Muscle layer of colon (tissue), 2 donors: ENCODE data around the gene ANAPC2.

Source experiments
- H3K27ac ChIP-seq: one replicate; pipeline ENCODE4 v1.7.0; 2013; ENCODE audit warnings: low read depth, mild to moderate bottlenecking, low read length, moderate library complexity
- H3K27me3 ChIP-seq, 2 donors: one replicate each; pipeline ENCODE4 v1.7.0; 2013; ENCODE audit warnings: low read length in 2 of 2, mild to moderate bottlenecking in 2 of 2; ENCODE audit not compliant: insufficient read depth in 2 of 2, control insufficient read depth in 1 of 2
- H3K36me3 ChIP-seq: one replicate; pipeline ENCODE4 v1.7.0; 2013; ENCODE audit warnings: mild to moderate bottlenecking, low read length; ENCODE audit not compliant: insufficient read depth
- H3K4me1 ChIP-seq: one replicate; pipeline ENCODE4 v1.7.0; 2013; ENCODE audit warnings: mild to moderate bottlenecking, low read length; ENCODE audit not compliant: insufficient read depth
- H3K4me3 ChIP-seq, 2 donors: one replicate each; pipeline ENCODE4 v1.7.0; 2013; ENCODE audit warnings: low read length in 2 of 2, low read depth in 1 of 2, mild to moderate bottlenecking in 1 of 2, moderate library complexity in 1 of 2
- H3K9ac ChIP-seq: one replicate; pipeline ENCODE4 v1.7.0; 2013; ENCODE audit warnings: low read length
- H3K9me3 ChIP-seq: one replicate; pipeline ENCODE4 v1.7.0; 2013; ENCODE audit warnings: mild to moderate bottlenecking, low read length
- donor health status: abdominal sarcoma.
- donor health status: Adenocarcinoma of cecum.

Gene ANAPC2

DNA sequence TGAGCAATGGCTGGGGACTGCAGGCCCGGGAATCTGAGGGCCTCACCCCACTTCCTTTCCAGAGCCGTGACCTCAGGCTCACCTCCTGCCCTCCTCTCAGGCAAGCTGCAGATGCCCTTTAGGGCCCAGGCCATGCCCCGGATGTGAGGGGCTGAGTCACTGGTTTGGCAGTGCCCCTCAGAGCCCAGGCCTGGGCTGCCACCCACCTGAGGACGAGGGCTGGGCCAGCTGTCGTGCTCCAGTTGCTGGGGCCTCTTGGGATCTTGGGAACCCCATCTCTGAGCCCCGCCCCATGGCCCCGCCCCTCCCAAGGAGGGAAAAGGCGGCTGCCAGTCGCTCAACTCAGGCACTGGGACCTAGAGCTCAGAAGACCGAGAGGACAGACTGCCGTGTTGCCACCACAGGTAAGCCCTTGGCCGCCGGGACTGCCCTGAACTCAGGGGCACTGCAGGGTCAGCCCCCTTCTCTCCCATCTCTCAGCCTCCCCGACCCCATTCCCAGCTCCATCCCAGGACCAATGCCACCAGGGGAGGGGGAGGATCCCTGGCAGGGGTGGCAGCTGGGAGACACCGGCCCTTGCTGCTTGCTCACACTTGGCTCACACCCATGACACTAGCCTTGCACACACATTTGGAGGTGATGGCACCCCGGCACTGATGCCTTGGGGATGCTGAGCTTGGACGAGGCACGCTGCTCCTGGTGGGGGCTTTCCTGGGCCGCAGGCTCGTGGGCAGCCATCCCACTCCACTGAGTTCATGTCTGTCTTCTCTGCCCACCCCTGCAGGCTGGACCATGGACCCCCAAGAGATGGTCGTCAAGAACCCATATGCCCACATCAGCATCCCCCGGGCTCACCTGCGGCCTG, 36.7 kb upstream of the ANAPC2 start, which contains the start of gene CYSRT1:
TSS of gene CYSRT1 (plus strand) at position 345 of the 865 bp plus-strand sequence. CDS start at position 793, 448 bp downstream.
- peak within 1 kb of the TSS; percentile 86 for H3K27ac ChIP-seq
- H3K4me3 ChIP-seq = peak within 1 kb of the TSS; percentile 73 to 84

DNA sequence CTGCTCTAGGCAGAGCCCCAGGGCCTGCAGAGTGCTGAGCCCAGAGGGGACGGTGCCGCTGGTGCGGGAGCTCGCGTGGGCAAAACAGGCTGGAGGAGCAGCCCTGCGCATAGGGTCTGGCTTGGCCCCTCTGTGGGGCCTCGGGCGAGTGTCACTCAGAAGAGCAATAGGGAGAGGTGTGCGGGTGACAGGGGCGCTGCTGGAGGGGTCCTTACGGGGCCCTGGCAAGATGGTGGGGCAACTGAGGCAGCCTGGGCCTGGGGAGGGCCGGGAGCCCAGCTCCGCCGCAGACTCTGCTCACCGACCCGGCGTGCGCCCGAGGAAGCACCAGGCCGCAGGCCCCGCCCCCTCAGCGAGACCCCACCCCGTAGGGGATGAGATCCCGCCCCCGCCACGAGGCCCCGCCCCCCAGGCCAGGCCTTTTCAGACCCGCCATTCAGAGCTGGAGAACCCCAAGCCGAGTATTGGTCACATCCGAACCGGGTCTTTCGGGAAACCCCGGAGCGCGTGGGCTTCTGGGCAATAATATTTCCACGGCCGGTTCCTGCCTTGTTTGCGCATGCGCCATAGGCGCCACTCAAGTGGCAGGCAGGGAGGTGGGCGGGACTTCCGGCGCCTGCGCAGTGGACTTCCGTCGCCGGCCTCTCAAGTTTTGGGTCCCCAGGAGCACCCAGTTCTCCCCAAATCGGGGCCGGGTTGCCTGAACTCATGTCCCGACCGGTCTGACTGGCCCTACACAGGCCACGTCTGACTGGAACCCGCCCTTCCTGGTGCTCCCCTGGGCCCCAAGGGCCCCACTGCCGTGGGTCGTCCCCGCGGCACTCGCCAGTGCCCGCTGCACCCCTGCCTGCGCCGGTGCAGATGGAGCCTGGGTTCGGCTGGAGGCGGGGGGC, 35.0 kb upstream of the ANAPC2 start:
- H3K4me1 ChIP-seq = peaks cover 5% of the 10 kb centered on the region
- H3K27me3 ChIP-seq = peaks cover 0 to 14% of the 10 kb centered on the region in 2 donors

More for the DNA sequence above, 36.7 kb upstream of the ANAPC2 start, which contains the start of gene CYSRT1:
- Histone ChIP-seq H3K27me3 (peaks cover 0 to 31% of the 10 kb centered on the region in 2 donors), H3K36me3 (no peaks in the 10 kb centered on the region), H3K9ac (peak within 1 kb of the TSS; percentile 78), H3K4me1 (peaks cover 5% of the 10 kb centered on the region), H3K9me3 (no peaks in the 10 kb centered on the region)

DNA sequence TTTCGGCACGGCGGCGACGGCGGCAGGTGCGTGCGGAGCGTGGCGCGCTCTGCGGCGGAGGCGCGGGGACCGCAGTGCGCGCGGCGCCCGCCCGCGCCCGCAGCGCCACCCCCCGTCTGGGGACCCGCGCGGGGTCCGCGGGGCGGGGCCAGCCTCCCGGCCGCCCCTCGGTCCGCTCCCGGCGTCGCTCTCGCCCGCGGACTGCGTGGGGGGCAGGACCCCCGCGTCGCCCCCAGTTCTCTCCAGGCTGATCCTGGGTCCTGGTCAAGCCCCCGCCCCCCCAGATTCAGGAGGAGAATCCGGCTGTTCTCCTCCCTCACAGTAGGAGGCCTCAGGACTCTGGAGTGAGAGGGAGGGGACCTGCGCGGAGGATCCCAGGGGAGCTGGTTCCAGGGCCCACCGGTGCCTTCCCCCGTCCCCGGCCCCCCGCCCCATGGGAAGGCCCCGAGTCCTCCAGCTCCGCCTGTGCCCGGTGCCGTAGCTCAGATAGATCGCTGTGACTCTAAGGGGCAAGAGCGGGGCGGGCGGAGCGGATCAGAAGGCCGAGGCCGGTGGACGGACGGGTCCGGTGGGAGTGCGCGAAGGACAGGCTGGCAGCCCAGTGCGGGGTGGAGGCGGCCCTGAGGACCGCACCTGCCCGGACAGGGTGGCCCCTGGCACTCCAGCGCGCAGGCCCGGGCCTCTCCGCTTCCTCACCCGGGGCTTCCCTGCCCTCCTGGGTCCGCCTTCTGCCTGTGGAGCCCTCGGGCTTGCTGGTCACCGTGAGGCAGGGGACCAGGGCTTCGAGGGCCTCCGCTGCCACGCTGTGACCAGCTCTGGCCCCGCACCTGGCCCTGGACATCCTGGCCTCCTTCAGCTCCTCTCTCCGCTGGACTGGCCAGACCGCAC, 34.1 kb upstream of the ANAPC2 start, which contains the start of gene RNF208:
TSS of gene RNF208 (minus strand) at position 51 of the 888 bp plus-strand sequence. CDS start 1,028 bp downstream, outside the sequence.
- peak within 1 kb of the TSS; percentile 25 for H3K9ac ChIP-seq
- peaks cover 0 to 8% of the 10 kb centered on the region in 2 donors for H3K27me3 ChIP-seq
- H3K27ac ChIP-seq = peak within 1 kb of the TSS; percentile 75
- no peaks in the 10 kb centered on the region for H3K36me3 ChIP-seq
- H3K4me1 ChIP-seq = peaks cover 5% of the 10 kb centered on the region
- H3K9me3 ChIP-seq = no peaks in the 10 kb centered on the region
- peak within 1 kb of the TSS; percentile 71 to 73 for H3K4me3 ChIP-seq

More for the DNA sequence above, 35.0 kb upstream of the ANAPC2 start:
- Histone ChIP-seq H3K9ac (peak overlapping the region; percentile 78), H3K9me3 (no peaks in the 10 kb centered on the region), H3K4me3 (peak overlapping the region; percentile 73 to 84), H3K27ac (peak overlapping the region; percentile 86), H3K36me3 (no peaks in the 10 kb centered on the region)

DNA sequence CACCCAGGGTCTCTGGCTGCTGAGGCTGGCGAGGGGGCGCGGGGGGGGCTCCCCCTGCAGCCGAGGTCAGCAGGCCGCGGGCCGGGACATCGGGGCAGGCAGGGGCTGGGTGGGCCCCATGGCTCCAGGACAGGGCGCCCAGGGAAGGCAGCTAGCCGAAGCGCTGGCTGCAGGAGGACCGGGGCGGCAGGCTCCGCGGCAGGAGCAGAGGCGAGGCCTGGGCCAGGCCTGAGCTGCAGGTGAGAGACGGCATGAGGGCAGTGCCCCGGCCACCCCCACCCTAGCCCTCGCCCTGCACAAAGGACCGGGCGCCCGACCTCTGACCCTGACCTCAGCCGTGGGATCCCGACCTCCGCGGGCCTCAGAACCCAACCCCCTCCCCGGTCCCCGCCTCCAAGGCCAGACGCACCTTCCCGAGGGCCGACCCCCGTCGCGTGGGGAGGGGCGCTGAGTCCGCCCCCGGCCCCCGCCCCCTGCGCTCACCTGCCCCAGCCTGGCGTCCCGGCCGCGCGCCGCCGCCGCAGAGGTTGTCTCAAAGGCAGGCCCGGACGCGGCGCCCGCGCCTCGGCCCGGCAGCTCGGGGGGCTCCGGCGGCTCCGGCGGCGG, 33.2 kb upstream of the ANAPC2 start:
- Histone ChIP-seq H3K27me3 (no peaks in the 10 kb centered on the region), H3K36me3 (no peaks in the 10 kb centered on the region), H3K9me3 (no peaks in the 10 kb centered on the region), H3K4me3 (peak overlapping the region in 1 of 2 donors; percentile 31), H3K4me1 (peaks cover 5% of the 10 kb centered on the region), H3K9ac (no peak overlapping the region), H3K27ac (no peak overlapping the region)

DNA sequence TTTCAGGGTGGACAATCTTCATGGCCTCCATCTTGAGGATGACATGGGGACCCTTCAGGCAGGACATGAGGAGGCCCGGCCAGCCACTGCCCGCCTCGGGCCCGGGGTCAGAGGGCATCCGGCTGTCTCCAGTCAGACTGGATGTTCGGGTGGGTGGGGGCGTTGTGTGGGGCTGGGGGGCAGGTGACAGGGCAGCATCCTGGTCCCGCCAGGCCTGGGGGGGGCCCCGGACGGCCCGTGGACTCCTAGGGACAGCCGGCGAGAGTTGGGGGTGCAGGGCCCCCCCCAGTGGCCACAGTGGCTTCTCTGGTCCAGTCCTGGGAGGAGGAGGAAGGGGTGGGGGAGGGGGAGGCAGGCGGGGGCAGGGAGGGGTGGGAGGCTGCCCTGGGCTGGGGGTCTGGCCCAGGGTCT, 32.7 kb upstream of the ANAPC2 start:
- Histone ChIP-seq H3K27ac (no peak overlapping the region), H3K4me3 (no peak overlapping the region)

DNA sequence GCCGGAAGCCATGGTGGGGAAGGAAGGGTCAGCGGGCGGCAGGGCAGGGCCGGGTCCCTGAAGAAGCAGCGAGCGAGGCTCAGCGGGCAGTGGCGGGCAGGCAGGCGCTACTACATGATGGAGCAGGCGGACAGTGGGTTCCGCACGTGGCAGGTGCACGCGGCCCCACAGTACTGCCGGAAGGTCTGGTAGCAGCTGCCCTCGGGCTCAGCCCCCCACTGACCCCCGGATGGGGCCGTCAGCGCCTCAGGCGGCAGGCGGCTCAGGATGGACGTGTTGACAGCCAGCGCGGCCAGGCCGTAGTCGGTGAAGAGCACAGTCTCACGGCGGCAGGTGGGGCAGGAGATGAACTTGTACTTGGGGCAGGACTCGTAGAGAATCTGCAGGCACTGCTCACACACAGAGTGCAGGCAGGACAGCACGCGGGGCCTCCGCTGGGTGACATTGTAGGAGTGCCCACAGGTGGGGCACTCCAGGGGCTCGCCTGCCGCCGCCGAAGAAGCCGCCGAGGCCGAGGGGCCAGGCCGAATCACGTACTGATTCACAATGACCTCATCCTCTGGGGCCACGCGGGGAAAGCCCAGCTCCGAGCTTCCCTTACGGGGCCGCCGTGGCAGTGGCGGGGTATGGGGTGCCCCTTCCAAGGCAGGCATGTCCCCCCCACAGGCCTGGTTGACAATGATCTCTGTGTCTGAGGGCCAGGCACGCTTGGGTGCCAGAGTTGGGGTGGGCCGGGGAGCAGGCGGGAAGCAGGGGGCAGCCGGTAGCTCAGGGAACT, 32.1 kb upstream of the ANAPC2 start:
- no peaks in the 10 kb centered on the region for H3K9me3 ChIP-seq
- H3K9ac ChIP-seq = no peak overlapping the region
- H3K27ac ChIP-seq = no peak overlapping the region
- no peaks in the 10 kb centered on the region for H3K27me3 ChIP-seq
- H3K36me3 ChIP-seq = no peaks in the 10 kb centered on the region
- H3K4me3 ChIP-seq = no peak overlapping the region
- H3K4me1 ChIP-seq = peaks cover 5% of the 10 kb centered on the region

More for the DNA sequence above, 32.7 kb upstream of the ANAPC2 start:
- H3K36me3 ChIP-seq = no peaks in the 10 kb centered on the region
- H3K27me3 ChIP-seq = no peaks in the 10 kb centered on the region
- peaks cover 5% of the 10 kb centered on the region for H3K4me1 ChIP-seq
- no peaks in the 10 kb centered on the region for H3K9me3 ChIP-seq
- no peak overlapping the region for H3K9ac ChIP-seq

DNA sequence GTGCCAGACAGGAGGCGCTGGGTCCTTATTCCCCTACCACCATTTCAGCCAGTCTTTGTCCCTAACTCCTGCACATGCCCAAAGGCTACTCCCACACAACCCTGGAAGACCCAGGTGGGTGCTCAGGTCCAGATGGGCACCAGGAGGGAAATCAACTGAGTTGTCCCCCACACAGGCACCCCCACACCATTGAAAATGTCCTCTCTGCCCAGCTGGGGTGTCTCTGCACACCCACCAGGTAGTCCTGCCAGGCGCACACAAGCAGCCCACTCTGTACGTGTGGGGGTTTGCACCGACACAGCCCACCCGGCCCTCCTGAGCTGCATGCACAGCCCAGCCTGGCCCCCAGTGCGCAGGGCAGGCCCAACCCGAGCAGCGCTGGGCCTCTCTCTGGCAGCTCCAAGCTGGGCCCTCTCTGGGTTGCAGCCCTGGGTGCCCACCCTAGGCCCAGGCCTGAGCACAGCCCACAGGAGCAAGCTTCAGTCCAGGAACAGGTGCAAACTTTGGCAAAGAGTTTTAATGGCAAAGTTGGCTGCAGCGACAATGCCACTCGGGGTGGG, 31.5 kb upstream of the ANAPC2 start:
- Histone ChIP-seq H3K27ac (no peak overlapping the region), H3K9ac (no peak overlapping the region), H3K27me3 (no peaks in the 10 kb centered on the region), H3K9me3 (no peaks in the 10 kb centered on the region), H3K36me3 (no peaks in the 10 kb centered on the region), H3K4me1 (peaks cover 5% of the 10 kb centered on the region), H3K4me3 (no peak overlapping the region)

DNA sequence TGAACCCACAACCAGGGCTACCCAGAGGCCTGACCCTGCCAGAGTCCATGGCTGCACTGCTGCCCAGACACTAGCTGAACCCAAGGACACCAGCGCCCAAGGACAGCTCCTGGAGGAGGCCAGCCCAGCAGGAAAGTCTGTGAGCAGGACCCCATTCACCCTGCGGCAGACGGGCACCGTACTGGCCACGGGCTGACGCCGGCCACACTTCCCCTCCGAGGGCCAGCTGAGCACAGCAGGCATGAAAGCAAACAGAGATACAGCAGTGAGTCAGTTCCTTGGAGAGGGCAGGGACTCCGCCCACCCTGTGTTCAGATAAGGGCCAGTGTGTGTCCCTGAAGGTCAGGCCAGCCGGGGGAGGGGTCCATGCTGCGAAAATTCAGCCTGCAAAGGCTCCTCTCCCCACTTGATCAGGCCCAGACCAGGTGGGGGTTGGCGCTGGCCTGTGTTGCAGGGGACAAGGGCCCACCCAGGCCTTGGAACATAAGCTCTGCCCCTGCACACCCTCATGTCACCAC, 30.5 kb upstream of the ANAPC2 start:
- no peak overlapping the region for H3K4me3 ChIP-seq
- no peaks in the 10 kb centered on the region for H3K27me3 ChIP-seq
- no peak overlapping the region for H3K9ac ChIP-seq
- no peaks in the 10 kb centered on the region for H3K36me3 ChIP-seq
- peaks cover under 1% of the 10 kb centered on the region for H3K4me1 ChIP-seq
- H3K27ac ChIP-seq = no peak overlapping the region
- H3K9me3 ChIP-seq = no peaks in the 10 kb centered on the region

DNA sequence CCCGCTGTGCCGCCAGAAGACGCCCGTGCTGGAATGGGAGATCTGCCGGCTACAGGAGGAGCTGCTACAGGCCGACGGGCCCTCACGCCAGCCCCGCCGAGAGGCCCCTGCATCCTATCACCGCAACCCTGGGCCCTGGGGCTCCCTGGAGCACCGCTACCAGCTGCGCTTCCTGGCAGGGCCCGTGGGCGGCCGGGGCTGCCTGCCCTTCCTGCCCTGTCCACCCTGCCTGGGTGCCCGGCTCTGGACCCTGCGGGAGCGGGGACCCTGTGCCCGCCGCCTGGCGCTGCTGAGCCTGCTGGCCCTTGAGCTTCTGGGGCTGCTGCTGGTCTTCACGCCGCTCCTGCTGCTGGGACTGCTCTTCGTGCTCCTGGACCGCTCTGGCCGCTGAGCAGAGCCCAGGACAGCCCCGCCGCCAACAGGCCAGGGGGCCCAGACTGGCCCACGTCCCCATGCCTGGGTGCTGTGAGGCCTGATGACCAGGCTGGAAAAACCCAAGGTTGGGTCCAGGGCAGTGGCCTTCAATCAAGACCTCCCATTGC, 29.9 kb upstream of the ANAPC2 start:
- Histone ChIP-seq H3K27ac (no peak overlapping the region), H3K36me3 (no peaks in the 10 kb centered on the region), H3K27me3 (no peaks in the 10 kb centered on the region), H3K4me3 (no peak overlapping the region), H3K9me3 (no peaks in the 10 kb centered on the region), H3K9ac (no peak overlapping the region), H3K4me1 (no peaks in the 10 kb centered on the region)
